Uterus (tissue), 2 donors: ENCODE results near the gene THEM4.

ENCODE experiments used
- CTCF ChIP-seq, 4 experiments: fragments of 200-600 bp in 2 of 4; fragments of 450-650 bp in 2 of 4; sonication (generic) in 2 of 4; IDR thresholded peaks; one replicate each; pipeline ENCODE4 v1.5.1; 2016 to 2019; ENCODE audit warnings: antibody characterized with exemption in 4 of 4, mild to moderate bottlenecking in 2 of 4, moderate library complexity in 1 of 4
- POLR2A ChIP-seq, 2 donors: fragments of 450-650 bp; IDR thresholded peaks; one replicate each; pipeline ENCODE4 v1.6.1; 2016; ENCODE audit warnings: antibody characterized with exemption in 2 of 2, mild to moderate bottlenecking in 1 of 2, moderate library complexity in 1 of 2

GRCh38 chr1:151936653-151937052, 27.3 kb upstream of the THEM4 start:
- TF ChIP-seq CTCF (IDR thresholded peaks at IDR 0.05) (no peak), POLR2A (IDR thresholded peaks at IDR 0.05) (no peak)
